HG03378 (cell line): ENCODE results near the gene TBC1D17.

Experiments used
- ATAC-seq: cut with Tn5 transposase; IDR thresholded peaks from one replicate; pipeline ENCODE4 v1.9.1; 2021; ENCODE audit warnings: mild to moderate bottlenecking, moderate library complexity; ENCODE audit not compliant: unreplicated experiment

The TBC1D17 gene

DNA sequence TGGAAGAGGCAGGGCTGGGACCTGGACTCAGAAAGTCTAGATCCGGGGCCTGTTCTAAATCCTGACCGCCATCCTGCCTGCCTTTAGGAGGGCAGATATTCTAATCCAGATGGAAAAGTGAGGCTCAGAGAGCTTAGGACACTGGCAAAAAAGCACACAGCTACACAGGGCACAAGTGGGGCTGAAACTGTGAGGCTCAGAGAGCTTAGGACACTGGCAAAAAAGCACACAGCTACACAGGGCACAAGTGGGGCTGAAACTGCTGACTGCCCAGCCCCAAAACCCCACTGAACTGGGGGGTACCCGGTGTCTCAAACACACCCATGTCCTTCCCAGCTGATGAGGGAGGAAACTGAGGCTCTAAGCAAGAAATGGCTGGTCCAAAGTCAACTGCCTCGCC is 2.3 kb upstream of the TBC1D17 start:
- ATAC-seq: no peak

- no peak for ATAC-seq
These were observed 1.6 kb upstream of the TBC1D17 start for GRCh38 chr19:49875857-49876421.

DNA sequence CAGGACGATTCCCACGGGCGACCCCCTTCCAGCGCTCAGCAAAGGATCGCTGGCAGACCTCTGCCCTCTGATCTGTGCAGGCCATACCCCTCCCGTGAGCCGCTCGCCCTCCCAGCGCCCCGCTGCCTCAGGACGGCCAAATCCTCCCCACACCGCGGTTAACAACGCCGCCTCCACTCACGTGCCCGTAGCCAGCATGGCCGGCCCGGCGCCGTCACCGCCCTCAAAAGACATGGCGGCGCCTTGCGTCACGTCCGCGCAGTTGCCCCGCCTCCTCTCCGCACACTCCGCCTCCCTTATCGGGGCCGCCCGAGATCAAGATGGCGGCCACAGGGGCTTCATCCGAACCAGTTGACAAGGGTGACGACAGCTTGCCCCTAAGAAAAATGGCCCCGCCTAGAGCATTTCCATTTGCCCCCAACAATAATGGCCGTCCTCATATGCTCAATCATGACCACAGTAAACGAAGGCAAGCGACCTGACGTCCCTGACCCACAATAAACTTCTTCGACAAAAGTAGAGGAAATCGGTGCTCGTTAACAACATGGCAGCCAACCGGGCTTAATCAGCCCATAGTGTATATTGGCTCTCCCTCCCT is 981 bp upstream of the TBC1D17 start:
- peak; percentile 41 for ATAC-seq

- peak; percentile 28 for ATAC-seq
These were observed 609 bp downstream of the TBC1D17 start for GRCh38 chr19:49877879-49878743.

DNA sequence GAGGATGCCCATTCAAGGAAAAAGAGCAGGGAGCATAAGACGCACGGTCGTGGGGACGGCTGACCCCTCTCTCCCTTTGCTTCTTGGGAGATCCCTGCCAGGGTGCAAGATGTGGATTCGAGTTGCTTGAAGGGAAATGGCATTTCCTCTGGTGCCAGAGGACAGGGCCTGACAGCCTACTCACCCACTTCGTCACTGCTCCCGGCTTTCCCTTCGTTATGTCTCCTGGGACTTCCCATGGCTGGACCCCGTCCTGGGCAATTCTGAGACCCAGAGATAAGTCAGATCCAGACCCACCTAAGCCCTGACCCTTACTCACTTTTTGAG is 1.2 kb downstream of the TBC1D17 start:
- no peak for ATAC-seq

DNA sequence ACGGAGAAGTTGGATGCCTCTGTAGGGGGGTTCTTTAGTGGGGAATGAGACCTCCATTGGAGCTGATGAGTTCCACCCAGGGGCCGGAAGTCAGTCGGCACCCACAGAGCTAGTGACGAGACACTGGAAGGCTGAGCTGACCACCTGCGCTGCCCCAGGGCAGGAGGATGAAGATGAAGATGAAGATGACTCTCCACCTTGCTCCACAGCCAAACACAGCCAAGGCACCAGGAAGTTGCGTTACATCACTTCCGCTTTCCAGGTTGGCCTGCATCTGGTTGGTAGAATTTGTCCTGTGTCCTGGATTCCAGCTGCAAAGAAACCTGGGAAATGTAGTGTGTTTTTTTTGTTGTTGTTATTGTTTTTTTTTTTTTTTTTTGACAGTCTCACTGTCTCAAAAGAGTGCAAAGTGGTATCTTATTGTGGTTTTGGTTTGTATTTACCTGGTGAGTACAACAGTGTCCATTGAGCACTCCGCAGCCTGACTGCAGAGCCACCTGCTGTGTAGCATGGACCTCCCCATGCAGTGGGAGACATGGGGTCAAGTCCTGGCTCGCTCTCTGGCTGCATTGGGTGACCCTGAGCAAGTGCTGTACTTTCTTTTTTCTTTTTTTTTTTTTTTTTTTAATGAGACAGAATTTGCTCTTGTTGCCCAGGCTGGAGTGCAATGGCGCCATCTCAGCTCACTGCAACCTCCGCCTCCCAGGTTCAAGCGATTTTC is 1.9 kb downstream of the TBC1D17 start:
- no peak for ATAC-seq

DNA sequence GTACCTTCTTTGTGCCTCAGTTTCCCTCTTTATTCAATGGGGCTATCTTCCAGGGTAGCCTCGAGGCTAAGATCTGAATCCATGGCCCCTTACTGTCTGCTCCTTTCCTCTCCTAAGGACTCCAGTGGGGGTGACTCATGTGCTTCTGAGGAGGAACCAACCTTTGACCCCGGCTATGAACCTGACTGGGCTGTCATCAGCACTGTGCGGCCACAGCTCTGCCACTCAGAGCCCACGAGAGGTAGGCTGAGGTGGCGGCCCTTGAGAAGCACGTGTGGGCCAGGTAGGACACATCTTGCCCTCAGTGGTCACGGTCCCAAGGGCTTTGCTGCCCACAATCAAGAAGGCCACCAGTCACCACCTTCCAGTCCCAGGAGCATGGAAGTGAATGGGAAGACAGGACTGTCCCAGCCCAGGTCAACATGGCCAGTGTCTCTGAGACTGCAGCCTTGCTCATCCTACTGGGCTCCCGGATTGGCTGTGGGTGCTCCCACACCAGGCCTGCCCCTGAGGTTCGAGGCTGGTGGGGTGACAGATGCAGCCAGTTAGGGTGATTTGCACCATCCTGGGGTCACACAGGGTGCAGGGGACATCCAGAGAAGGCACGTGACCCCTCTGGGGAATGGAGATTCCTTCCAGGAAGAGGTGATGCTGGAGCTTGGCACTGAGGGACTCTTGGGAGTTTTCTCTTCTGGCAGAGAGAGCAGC is 2.8 kb downstream of the TBC1D17 start:
- ATAC-seq: no peak

- no peak for ATAC-seq
These were observed 3.7 kb downstream of the TBC1D17 start for GRCh38 chr19:49881186-49881585.

DNA sequence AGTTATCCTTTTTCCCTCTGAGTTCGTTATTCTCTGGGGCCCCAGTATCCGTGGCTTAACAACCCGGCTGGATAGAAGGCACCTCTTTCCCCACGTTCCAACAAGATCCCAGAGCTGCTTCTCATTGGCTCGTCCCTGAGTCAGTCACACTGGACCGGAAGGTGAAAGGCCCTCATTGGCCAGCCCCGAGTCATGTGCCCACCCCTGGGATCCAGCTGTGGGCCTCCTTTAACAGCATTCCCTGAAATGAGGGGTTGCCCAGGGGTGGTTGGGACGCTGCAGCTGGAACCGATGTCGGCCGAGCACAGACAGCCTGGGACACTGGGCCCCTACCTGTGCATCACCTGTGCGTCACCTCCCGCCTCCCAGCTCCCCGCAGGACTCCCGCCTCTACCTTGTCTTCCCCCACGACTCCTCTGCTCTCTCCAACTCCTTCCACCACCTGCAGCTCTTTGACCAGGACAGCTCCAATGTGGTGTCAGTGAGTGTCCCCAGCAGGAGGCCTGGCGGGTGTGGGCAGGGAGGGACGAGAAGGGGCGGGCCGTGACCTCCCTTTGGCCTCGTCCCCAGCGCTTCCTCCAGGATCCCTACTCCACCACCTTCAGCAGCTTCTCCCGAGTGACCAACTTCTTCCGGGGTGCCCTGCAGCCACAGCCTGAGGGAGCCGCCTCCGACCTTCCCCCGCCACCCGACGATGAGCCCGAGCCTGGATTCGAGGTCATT is 4.3 kb downstream of the TBC1D17 start:
- ATAC-seq: no peak

GRCh38 chr19:49882643-49883042 is 5.1 kb downstream of the TBC1D17 start:
- ATAC-seq: no peak

DNA sequence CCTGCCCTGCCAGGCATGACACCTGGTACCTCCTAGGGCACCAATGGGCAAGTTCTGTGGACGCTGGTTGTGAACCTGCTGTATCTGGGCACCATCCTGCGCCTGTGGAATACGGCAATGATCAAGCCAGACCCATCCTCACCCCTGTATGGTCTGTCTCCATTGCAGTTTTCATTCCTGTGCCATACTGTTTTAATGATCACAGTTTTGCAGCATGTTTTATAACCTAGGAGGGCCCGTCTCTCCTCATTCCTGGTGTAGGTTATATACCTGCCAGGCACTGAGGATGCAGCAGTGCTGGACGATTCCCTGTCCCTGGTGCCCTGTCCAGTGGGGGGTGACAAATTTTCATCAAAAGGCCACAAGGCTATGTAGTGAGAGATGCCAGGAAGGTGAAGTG is 5.6 kb downstream of the TBC1D17 start:
- no peak for ATAC-seq

DNA sequence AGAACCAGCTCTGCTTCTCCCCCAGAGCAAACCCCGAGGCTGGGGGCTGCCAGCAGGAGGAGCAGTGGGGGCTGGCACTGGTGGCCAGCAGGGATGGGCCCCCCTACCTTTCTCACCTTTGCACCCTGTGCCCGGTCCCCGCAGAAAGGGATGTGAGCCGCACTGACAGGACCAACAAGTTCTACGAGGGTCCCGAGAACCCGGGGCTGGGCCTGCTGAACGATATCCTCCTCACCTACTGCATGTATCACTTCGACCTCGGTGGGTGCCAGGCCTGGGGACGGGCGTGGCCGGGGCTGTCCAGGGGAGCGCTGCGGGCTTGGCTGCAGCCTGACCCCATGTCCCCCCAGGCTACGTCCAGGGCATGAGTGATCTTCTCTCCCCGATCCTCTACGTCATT is 6.6 kb downstream of the TBC1D17 start:
- no peak for ATAC-seq

- no peak for ATAC-seq
These were observed 7.3 kb downstream of the TBC1D17 start for GRCh38 chr19:49884760-49885159.

- ATAC-seq: no peak
These were observed 9.6 kb downstream of the TBC1D17 start for GRCh38 chr19:49887037-49887664.

- no peak for ATAC-seq
These were observed 10.4 kb downstream of the TBC1D17 start for GRCh38 chr19:49887665-49888509.

DNA sequence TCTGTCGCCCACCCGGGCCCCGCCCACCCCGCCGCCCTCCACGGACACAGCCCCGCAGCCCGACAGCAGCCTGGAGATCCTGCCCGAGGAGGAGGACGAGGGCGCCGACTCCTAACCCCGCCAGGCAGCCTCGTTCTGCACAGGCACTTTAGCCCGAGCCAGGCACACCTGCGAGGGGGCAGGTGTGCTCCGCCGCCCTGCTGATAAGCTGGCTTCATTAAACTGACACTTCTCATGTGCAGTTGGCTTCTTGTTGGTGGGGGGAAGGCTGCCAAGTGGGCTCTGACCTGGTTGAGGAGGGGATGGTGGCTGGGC is 11.0 kb downstream of the TBC1D17 start:
- no peak for ATAC-seq

GRCh38 chr19:49889038-49889686 is 11.7 kb downstream of the TBC1D17 start:
- no peak for ATAC-seq

- no peak for ATAC-seq
These were observed 12.3 kb downstream of the TBC1D17 start for GRCh38 chr19:49889687-49890348.
